HepG2 (cell line): ENCODE results near the gene UNKL. TPM values are rescaled to one million over a fixed set of nuclear protein-coding genes. Genes with fewer than 3 reads are reported as not detected.

Experiments
- ATF7-NPFF ChIP-seq: sonication (generic); formaldehyde crosslinking; IDR thresholded peaks from 2 replicates; pipeline ENCODE4 v1.8.1; 2023; ENCODE audit warnings: mild to moderate bottlenecking, low read depth, missing genetic modification reagents, moderate library complexity
- FOXK1 ChIP-seq: sonication (generic); formaldehyde crosslinking; IDR thresholded peaks from 2 replicates; pipeline ENCODE4 v1.4.0; 2020; ENCODE audit warnings: low read depth, missing genetic modification reagents, borderline replicate concordance
- HINFP ChIP-seq: sonication (generic); formaldehyde crosslinking; IDR thresholded peaks from 2 replicates; pipeline ENCODE4 v1.4.0; 2020; ENCODE audit warnings: low read depth, mild to moderate bottlenecking, missing genetic modification reagents
- KLF13 ChIP-seq: sonication (generic); formaldehyde crosslinking; IDR thresholded peaks from 2 replicates; pipeline ENCODE4 v1.4.0; 2020; ENCODE audit warnings: mild to moderate bottlenecking, missing genetic modification reagents
- NFATC3 ChIP-seq: sonication (generic); formaldehyde crosslinking; IDR thresholded peaks from 2 replicates; pipeline ENCODE4 v1.5.1; 2020; ENCODE audit warnings: mild to moderate bottlenecking, missing genetic modification reagents
- NPAS2 ChIP-seq: sonication (generic); formaldehyde crosslinking; IDR thresholded peaks from 2 replicates; pipeline ENCODE4 v1.8.0; 2022; ENCODE audit warnings: mild to moderate bottlenecking, missing genetic modification reagents, borderline replicate concordance
- POLR2AphosphoS2 ChIP-seq: IDR thresholded peaks from 2 replicates; pipeline ENCODE4 v1.6.1; 2011; ENCODE audit warnings: low read depth, low read length, improper control_type of control experiment
- RAD51 ChIP-seq: fragments of 450-650 bp; IDR thresholded peaks from 2 replicates; pipeline ENCODE4 v1.6.1; 2016; ENCODE audit warnings: borderline replicate concordance
- REL ChIP-seq: sonication (generic); formaldehyde crosslinking; conservative IDR thresholded peaks from 2 replicates; pipeline ENCODE4 v1.8.0; 2022; ENCODE audit warnings: mild to moderate bottlenecking, missing genetic modification reagents, moderate library complexity
- REPIN1 ChIP-seq: sonication (generic); formaldehyde crosslinking; IDR thresholded peaks from 2 replicates; pipeline ENCODE4 v1.8.0; 2022; ENCODE audit warnings: missing genetic modification reagents, low read depth, mild to moderate bottlenecking, borderline replicate concordance
- TGIF2 ChIP-seq: IDR thresholded peaks from 2 replicates; pipeline ENCODE4 v1.6.1; 2016; ENCODE audit warnings: control low read depth, missing compliant biosample characterization
- ZNF18 ChIP-seq: sonication (generic); formaldehyde crosslinking; IDR thresholded peaks from 2 replicates; pipeline ENCODE4 v1.8.0; 2022; ENCODE audit warnings: mild to moderate bottlenecking, missing genetic modification reagents; ENCODE audit not compliant: insufficient replicate concordance
- ZNF274 ChIP-seq: sonication (generic); formaldehyde crosslinking; IDR thresholded peaks from 2 replicates; pipeline ENCODE4 v1.5.1; 2020; ENCODE audit warnings: mild to moderate bottlenecking, missing genetic modification reagents
- ZNF430 ChIP-seq: sonication (generic); formaldehyde crosslinking; IDR thresholded peaks from 2 replicates; pipeline ENCODE4 v1.9.0; 2021; ENCODE audit warnings: mild to moderate bottlenecking, missing genetic modification reagents
- ZNF724P ChIP-seq: sonication (generic); formaldehyde crosslinking; IDR thresholded peaks from 2 replicates; pipeline ENCODE4 v1.8.0; 2022; ENCODE audit warnings: missing genetic modification reagents, borderline replicate concordance
- ZNF800 ChIP-seq: sonication (generic); formaldehyde crosslinking; IDR thresholded peaks from 2 replicates; pipeline ENCODE4 v1.4.0; 2020; ENCODE audit warnings: missing genetic modification reagents
- polyA plus RNA-seq, 8 experiments: library from polyadenylated mRNA; depleted of rRNA in 3 of 8; stranded (reverse) in 7 of 8; unstranded in 1 of 8; fragments of >200 nt; fragmentation: Illumina TruSeq in 4 of 8; extraction: Trizol in 4 of 8; gene quantifications; 2 replicates each; pipeline versions ENCODE4 v1.2.1 to v1.2.3, GENCODE V29; 2011 to 2016; ENCODE audit warnings: low read depth in 4 of 8, missing spikeins in 1 of 8, mixed read lengths in 1 of 8; ENCODE audit not compliant: insufficient read depth in 1 of 8
- total RNA-seq, 5 experiments: library from RNA; depleted of rRNA; stranded (reverse); fragments of >200 nt; fragmentation: Illumina TruSeq; extraction: Trizol; gene quantifications; 2 replicates each; pipeline ENCODE4 v1.2.3, GENCODE V29; 2016; ENCODE audit warnings: low read depth in 1 of 5
- TF ChIP-seq, protein P1 (sequence below): sonication (generic); formaldehyde crosslinking; IDR thresholded peaks from 2 replicates; pipeline ENCODE4 v1.4.0; 2020; ENCODE audit warnings: missing genetic modification reagents, borderline replicate concordance
- TF ChIP-seq, protein P2 (sequence below): sonication (generic); formaldehyde crosslinking; IDR thresholded peaks from 2 replicates; pipeline ENCODE4 v1.4.0; 2020; ENCODE audit warnings: missing genetic modification reagents

The UNKL gene
- total and polyA plus RNA-seq, 2 of the 13 experiments (the other 11 are each of a cell fraction or from before 2014, with no cell fraction given), result 10.4 to 17.6 TPM

- TF ChIP-seq NFATC3 (CRISPR knock-in tag) (no peak), REL (CRISPR knock-in tag) (0 out of 2 replicates have a peak, but pooled peaks have one; percentile 11), ZNF800 (no peak), REPIN1 (no peak), ZNF18 (CRISPR knock-in tag) (no peak), HINFP (CRISPR knock-in tag) (no peak), NPAS2 (no peak), RAD51 (no peak), ZNF430 (CRISPR knock-in tag) (no peak), FOXK1 (CRISPR knock-in tag) (no peak), ATF7-NPFF (peak; percentile 15; the same call in 1 of the 2 replicates), TGIF2 (CRISPR knock-in tag) (no peak), ZNF274 (CRISPR knock-in tag) (peak; percentile 61; the same call in 1 of the 2 replicates), ZNF724P (CRISPR knock-in tag) (peak; percentile 19; the same call in 1 of the 2 replicates), POLR2AphosphoS2 (no peak), KLF13 (CRISPR knock-in tag) (no peak)
- TF ChIP-seq, protein P1, sequence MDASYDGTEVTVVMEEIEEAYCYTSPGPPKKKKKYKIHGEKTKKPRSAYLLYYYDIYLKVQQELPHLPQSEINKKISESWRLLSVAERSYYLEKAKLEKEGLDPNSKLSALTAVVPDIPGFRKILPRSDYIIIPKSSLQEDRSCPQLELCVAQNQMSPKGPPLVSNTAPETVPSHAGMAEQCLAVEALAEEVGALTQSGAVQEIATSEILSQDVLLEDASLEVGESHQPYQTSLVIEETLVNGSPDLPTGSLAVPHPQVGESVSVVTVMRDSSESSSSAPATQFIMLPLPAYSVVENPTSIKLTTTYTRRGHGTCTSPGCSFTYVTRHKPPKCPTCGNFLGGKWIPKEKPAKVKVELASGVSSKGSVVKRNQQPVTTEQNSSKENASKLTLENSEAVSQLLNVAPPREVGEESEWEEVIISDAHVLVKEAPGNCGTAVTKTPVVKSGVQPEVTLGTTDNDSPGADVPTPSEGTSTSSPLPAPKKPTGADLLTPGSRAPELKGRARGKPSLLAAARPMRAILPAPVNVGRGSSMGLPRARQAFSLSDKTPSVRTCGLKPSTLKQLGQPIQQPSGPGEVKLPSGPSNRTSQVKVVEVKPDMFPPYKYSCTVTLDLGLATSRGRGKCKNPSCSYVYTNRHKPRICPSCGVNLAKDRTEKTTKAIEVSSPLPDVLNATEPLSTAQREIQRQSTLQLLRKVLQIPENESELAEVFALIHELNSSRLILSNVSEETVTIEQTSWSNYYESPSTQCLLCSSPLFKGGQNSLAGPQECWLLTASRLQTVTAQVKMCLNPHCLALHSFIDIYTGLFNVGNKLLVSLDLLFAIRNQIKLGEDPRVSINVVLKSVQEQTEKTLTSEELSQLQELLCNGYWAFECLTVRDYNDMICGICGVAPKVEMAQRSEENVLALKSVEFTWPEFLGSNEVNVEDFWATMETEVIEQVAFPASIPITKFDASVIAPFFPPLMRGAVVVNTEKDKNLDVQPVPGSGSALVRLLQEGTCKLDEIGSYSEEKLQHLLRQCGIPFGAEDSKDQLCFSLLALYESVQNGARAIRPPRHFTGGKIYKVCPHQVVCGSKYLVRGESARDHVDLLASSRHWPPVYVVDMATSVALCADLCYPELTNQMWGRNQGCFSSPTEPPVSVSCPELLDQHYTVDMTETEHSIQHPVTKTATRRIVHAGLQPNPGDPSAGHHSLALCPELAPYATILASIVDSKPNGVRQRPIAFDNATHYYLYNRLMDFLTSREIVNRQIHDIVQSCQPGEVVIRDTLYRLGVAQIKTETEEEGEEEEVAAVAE (CRISPR knock-in tag), result 0 out of 2 replicates have a peak, but pooled peaks have one; percentile 5
- TF ChIP-seq, protein P2, sequence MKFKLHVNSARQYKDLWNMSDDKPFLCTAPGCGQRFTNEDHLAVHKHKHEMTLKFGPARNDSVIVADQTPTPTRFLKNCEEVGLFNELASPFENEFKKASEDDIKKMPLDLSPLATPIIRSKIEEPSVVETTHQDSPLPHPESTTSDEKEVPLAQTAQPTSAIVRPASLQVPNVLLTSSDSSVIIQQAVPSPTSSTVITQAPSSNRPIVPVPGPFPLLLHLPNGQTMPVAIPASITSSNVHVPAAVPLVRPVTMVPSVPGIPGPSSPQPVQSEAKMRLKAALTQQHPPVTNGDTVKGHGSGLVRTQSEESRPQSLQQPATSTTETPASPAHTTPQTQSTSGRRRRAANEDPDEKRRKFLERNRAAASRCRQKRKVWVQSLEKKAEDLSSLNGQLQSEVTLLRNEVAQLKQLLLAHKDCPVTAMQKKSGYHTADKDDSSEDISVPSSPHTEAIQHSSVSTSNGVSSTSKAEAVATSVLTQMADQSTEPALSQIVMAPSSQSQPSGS (CRISPR knock-in tag), result no peak
These were observed 63.3 kb downstream of the UNKL start (continued) for GRCh38 chr16:1351215-1351581.
